ENCODE data around the gene DNAAF8.
"Not testable (repeated sequence)": the region's sequence is repeated elsewhere in the genome, so short reads cannot be mapped to it uniquely, and the experiment has no call there.

The DNAAF8 gene

DNA sequence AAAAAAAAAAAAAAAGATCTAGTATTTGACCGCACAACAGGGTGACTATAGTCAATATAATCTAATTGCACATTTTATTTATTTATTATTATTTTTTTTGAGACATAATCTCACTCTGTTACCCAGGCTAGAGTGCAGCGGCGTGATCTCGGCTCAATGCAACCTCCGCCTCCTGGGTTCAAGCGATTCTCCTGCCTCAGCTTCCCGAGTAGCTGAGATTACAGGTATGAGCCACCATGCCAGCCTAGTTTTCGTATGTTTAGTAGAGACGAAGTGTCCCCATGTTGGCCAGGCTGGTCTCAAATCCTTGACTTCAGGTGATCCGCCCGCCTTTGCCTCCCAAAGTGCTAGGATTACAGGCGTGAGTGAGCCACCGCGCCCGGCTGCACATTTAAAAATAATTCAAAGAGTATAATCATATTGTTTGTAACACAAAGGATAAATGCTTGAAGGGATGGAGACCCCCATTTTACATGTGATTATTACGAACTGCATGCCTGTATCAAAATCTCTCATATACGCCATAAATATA lies 1.1 kb upstream of the DNAAF8 start:
- H3K36me3 ChIP-seq (ENCODE audit: insufficient read depth, low read length) = peaks cover 20% of the 10 kb centered on the region
- peak overlapping the region; percentile 98 for H3K4me3 ChIP-seq (ENCODE audit: low read length)
- H3K9ac ChIP-seq (ENCODE audit: low read depth, low read length) = peak overlapping the region; percentile 90
- H3K4me1 ChIP-seq (ENCODE audit: control insufficient read depth, insufficient read depth, low read length) = peaks cover 5% of the 10 kb centered on the region
- no peaks in the 10 kb centered on the region for H3K9me3 ChIP-seq (replicated peaks; ENCODE audit: low read length)
- peaks cover 4% of the 10 kb centered on the region for H3K27me3 ChIP-seq (ENCODE audit: control insufficient read depth, insufficient read depth, low read length)
- peak overlapping the region; percentile 98 for H3K4me2 ChIP-seq (ENCODE audit: low read length)

- Histone ChIP-seq H3K27me3 (ENCODE audit: control insufficient read depth, insufficient read depth, low read length) (peaks cover 4% of the 10 kb centered on the region), H3K4me3 (ENCODE audit: low read length) (peak overlapping the region; percentile 98), H3K36me3 (ENCODE audit: insufficient read depth, low read length) (peaks cover 17% of the 10 kb centered on the region), H3K4me1 (ENCODE audit: control insufficient read depth, insufficient read depth, low read length) (peaks cover 5% of the 10 kb centered on the region), H3K9me3 (replicated peaks; ENCODE audit: low read length) (no peaks in the 10 kb centered on the region), H3K4me2 (ENCODE audit: low read length) (peak overlapping the region; percentile 98), H3K9ac (ENCODE audit: low read depth, low read length) (peak overlapping the region; percentile 90)
Measured at GRCh38 chr16:4733747-4734062, 632 bp upstream of the DNAAF8 start.

DNA sequence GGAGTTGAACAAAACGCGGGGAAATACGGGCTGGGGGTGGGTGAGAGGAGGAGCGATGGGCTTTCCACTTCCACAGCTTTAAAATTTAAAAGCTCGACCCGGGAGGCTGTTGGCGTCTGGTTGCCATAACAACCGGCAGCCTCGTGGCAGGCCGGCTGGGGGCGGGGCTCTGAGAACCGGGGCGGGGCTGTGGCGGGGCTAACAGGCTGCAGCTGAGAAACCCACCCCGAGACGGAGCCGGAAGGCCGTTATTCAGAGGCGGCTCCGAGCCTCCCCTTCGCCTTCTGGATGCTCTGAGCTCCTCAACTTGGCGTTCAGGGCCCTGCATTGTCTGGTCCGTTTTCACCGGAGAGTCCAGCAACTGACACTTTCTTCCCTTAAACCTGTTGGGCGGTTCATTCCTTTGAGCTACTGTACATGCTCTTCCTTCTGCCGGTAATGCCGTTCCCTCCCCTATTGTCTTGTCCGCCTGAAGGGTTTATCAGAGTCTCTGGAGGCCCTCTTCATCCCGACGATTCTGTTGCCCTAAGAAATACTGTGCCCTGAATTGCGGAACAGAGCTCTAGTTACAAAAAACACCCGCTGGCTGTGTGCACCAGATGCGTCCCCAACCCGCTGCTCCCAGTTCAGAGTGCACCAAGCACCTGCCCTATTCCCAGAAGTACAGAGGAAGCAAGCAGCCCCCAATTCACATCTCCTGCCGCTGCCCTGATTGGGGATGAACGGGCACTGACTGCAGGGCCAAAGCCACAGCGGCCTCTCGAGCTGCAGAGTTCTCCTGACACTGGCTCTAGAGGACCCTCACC lies 596 bp downstream of the DNAAF8 start:
- peak overlapping the region; percentile 98 for H3K4me3 ChIP-seq (ENCODE audit: low read length)
- peaks cover 9% of the 10 kb centered on the region for H3K36me3 ChIP-seq (ENCODE audit: insufficient read depth, low read length)
- peaks cover 5% of the 10 kb centered on the region for H3K4me1 ChIP-seq (ENCODE audit: control insufficient read depth, insufficient read depth, low read length)
- peak overlapping the region; percentile 98 for H3K4me2 ChIP-seq (ENCODE audit: low read length)
- H3K27me3 ChIP-seq (ENCODE audit: control insufficient read depth, insufficient read depth, low read length) = peaks cover 4% of the 10 kb centered on the region
- peak overlapping the region; percentile 90 for H3K9ac ChIP-seq (ENCODE audit: low read depth, low read length)
- no peaks in the 10 kb centered on the region for H3K9me3 ChIP-seq (replicated peaks; ENCODE audit: low read length)

DNA sequence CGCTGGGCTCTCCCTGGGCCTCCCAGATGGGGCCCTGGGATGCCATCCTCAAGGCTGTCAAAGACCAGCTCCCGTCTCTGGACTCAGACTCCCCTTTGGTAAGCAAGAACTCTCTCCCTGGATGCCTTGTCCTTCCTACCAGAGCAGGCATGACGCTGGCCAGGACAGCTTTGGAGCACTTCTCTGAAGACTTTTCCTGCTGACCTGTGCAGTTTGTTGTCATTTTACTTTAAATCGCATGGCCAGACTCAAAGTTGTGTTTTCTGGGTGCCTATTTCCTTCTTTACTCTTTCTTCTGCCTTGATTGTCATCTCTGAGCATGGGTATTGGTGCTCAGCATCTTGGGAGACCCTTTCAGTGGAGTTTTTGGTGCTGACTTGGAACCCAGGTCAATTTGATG lies 2.2 kb downstream of the DNAAF8 start:
- Histone ChIP-seq H3K9ac (ENCODE audit: low read depth, low read length) (no peak overlapping the region), H3K9me3 (replicated peaks; ENCODE audit: low read length) (no peaks in the 10 kb centered on the region), H3K27me3 (ENCODE audit: control insufficient read depth, insufficient read depth, low read length) (peaks cover 4% of the 10 kb centered on the region), H3K4me3 (ENCODE audit: low read length) (no peak overlapping the region), H3K4me1 (ENCODE audit: control insufficient read depth, insufficient read depth, low read length) (peaks cover 5% of the 10 kb centered on the region), H3K36me3 (ENCODE audit: insufficient read depth, low read length) (no peaks in the 10 kb centered on the region), H3K4me2 (ENCODE audit: low read length) (no peak overlapping the region)

DNA sequence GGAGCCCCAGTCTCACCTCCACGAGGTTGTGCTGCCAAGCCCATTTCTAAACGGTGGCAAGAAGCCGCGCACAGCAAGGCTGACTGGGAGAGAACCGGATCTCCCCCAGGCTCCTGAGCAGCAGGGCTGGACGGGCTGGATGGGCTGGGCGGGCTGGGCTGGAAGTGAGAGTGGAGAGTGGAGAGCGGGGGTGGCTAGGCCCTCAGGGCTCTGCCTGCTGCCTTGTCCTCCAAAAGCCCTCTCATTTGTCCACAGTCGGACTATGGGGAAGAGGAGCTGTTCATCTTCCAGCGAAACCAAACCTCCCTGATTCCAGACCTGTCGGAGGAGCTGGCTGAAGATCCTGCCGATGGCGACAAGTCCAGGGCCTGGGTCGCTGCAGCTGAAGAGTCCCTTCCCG lies 3.2 kb downstream of the DNAAF8 start:
- Histone ChIP-seq H3K27me3 (ENCODE audit: control insufficient read depth, insufficient read depth, low read length) (peaks cover 4% of the 10 kb centered on the region), H3K9me3 (replicated peaks; ENCODE audit: low read length) (no peaks in the 10 kb centered on the region), H3K9ac (ENCODE audit: low read depth, low read length) (no peak overlapping the region), H3K4me3 (ENCODE audit: low read length) (no peak overlapping the region), H3K4me1 (ENCODE audit: control insufficient read depth, insufficient read depth, low read length) (peaks cover 5% of the 10 kb centered on the region), H3K4me2 (ENCODE audit: low read length) (no peak overlapping the region), H3K36me3 (ENCODE audit: insufficient read depth, low read length) (no peaks in the 10 kb centered on the region)

- not testable (repeated sequence) for H3K27me3 ChIP-seq (ENCODE audit: control insufficient read depth, insufficient read depth, low read length); H3K36me3 ChIP-seq (ENCODE audit: insufficient read depth, low read length); H3K4me1 ChIP-seq (ENCODE audit: control insufficient read depth, insufficient read depth, low read length); H3K9me3 ChIP-seq (replicated peaks; ENCODE audit: low read length); H3K4me2 ChIP-seq (ENCODE audit: low read length); H3K4me3 ChIP-seq (ENCODE audit: low read length); H3K9ac ChIP-seq (ENCODE audit: low read depth, low read length)
Measured at GRCh38 chr16:4738370-4738769, 4.0 kb downstream of the DNAAF8 start.

GRCh38 chr16:4743226-4743878 lies 9.0 kb downstream of the DNAAF8 start:
- Histone ChIP-seq H3K4me2 (ENCODE audit: low read length) (peak overlapping the region; percentile 54), H3K4me1 (ENCODE audit: control insufficient read depth, insufficient read depth, low read length) (peaks cover 3% of the 10 kb centered on the region), H3K9me3 (replicated peaks; ENCODE audit: low read length) (no peaks in the 10 kb centered on the region), H3K9ac (ENCODE audit: low read depth, low read length) (no peak overlapping the region), H3K4me3 (ENCODE audit: low read length) (no peak overlapping the region), H3K36me3 (ENCODE audit: insufficient read depth, low read length) (no peaks in the 10 kb centered on the region), H3K27me3 (ENCODE audit: control insufficient read depth, insufficient read depth, low read length) (peaks cover 3% of the 10 kb centered on the region)

DNA sequence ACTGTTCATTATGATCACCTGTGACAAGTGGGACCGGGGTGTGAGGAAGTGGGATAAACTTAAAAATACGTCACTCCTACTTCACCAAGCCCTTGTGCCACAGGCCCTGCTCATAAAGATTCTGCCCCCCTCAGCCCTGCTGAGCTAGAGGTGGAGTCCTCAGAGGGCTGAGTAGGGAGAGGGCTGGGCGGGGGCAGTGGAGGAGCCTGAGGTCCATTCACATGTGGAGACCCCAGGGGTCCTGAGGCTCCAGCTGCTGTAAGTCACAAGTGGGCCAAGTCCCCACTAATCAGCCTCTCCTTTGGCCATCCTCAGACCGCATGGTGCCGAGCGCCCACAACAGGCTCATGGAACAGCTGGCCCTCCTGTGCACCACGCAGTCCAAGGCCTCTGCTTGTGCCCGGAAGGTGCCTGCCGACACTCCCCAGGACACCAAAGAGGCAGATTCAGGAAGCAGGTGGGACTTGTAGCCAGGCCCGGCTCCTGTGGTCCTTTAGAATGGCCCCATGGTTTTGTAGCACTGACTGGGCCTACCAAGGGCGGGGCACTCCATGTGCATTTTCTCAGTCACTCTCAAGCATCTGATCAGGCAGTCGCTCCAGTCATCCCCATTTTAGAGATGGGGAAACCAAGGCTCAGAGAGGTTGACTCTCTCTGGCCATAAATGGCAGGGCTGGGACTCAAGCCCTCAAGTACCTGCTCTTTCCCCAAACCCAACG lies 10.4 kb downstream of the DNAAF8 start:
- H3K36me3 ChIP-seq (ENCODE audit: insufficient read depth, low read length) = no peaks in the 10 kb centered on the region
- no peak overlapping the region for H3K4me2 ChIP-seq (ENCODE audit: low read length)
- no peaks in the 10 kb centered on the region for H3K9me3 ChIP-seq (replicated peaks; ENCODE audit: low read length)
- peaks cover 3% of the 10 kb centered on the region for H3K4me1 ChIP-seq (ENCODE audit: control insufficient read depth, insufficient read depth, low read length)
- peaks cover 3% of the 10 kb centered on the region for H3K27me3 ChIP-seq (ENCODE audit: control insufficient read depth, insufficient read depth, low read length)
- H3K4me3 ChIP-seq (ENCODE audit: low read length) = no peak overlapping the region
- H3K9ac ChIP-seq (ENCODE audit: low read depth, low read length) = no peak overlapping the region

DNA sequence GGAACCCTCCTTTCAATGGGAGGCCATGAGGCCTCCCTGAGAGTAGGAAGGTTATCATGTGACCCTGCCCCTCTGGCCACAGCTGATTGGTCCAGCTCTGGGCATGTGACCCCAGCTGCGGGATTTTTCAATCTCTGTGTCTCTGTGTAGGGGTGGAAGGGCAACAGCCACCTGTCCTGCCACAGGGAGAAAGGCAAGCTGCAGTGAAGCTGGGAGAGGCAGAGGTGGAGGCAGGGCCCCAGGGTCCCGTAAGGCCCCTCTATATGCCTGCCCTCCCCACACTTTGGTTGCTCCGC lies 10.9 kb downstream of the DNAAF8 start:
- Histone ChIP-seq H3K9me3 (replicated peaks; ENCODE audit: low read length) (no peaks in the 10 kb centered on the region), H3K36me3 (ENCODE audit: insufficient read depth, low read length) (no peaks in the 10 kb centered on the region), H3K4me1 (ENCODE audit: control insufficient read depth, insufficient read depth, low read length) (peaks cover 3% of the 10 kb centered on the region), H3K9ac (ENCODE audit: low read depth, low read length) (no peak overlapping the region), H3K4me2 (ENCODE audit: low read length) (no peak overlapping the region), H3K4me3 (ENCODE audit: low read length) (no peak overlapping the region), H3K27me3 (ENCODE audit: control insufficient read depth, insufficient read depth, low read length) (peaks cover 3% of the 10 kb centered on the region)

DNA sequence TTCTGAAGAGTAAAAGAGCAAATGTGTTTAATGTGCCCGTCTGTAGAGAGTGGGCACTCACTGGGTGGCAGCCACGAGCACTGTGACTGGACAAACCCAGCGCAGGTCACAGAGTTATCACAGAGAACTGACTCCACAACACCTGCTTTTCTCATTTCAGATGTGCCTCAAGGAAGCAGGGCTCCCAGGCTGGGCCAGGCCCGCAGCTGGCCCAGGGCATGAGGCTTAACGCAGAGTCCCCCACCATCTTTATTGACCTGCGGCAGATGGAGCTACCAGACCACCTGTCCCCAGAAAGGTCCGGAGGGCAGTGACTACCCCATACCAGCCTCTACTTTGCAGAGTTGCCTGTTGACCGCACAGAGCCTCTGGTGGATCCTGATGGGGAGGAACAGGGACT lies 11.9 kb downstream of the DNAAF8 start:
- no peak overlapping the region for H3K4me2 ChIP-seq (ENCODE audit: low read length)

DNA sequence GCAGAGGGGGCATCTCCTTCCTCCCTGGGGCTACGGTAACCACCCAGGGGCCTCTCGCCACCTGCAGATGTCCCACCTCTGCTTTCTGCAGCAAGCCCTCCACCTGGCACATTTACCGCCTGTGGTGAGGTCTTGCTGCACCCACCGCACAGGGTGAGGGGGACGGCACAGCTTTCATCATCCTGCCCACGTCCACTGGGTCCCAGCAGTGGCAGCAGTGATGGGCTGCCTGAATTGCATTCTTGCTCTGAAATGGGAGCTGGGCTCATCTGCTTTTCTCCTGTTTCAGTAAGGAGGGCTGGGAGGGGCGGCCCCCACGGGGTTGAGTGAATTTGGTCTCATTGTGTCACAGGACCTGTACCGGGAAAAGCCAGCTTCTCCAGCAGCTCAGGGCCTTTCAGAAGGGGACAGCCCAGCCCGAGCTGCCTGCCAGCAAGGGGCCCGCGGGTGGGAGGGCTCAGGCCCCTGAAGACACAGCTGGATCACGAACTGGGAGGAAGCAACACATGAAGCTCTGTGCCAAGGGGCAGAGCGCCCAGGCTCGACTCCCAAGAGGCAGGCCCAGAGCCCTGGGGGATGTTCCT lies 12.7 kb downstream of the DNAAF8 start:
- peaks cover 3% of the 10 kb centered on the region for H3K4me1 ChIP-seq (ENCODE audit: control insufficient read depth, insufficient read depth, low read length)
- H3K9me3 ChIP-seq (replicated peaks; ENCODE audit: low read length) = no peaks in the 10 kb centered on the region
- H3K4me2 ChIP-seq (ENCODE audit: low read length) = no peak overlapping the region
- peaks cover 3% of the 10 kb centered on the region for H3K27me3 ChIP-seq (ENCODE audit: control insufficient read depth, insufficient read depth, low read length)
- H3K9ac ChIP-seq (ENCODE audit: low read depth, low read length) = no peak overlapping the region
- H3K36me3 ChIP-seq (ENCODE audit: insufficient read depth, low read length) = peaks cover 13% of the 10 kb centered on the region
- no peak overlapping the region for H3K4me3 ChIP-seq (ENCODE audit: low read length)

More for the DNA sequence above, 11.9 kb downstream of the DNAAF8 start:
- Histone ChIP-seq H3K27me3 (ENCODE audit: control insufficient read depth, insufficient read depth, low read length) (peaks cover 3% of the 10 kb centered on the region), H3K4me3 (ENCODE audit: low read length) (no peak overlapping the region), H3K9me3 (replicated peaks; ENCODE audit: low read length) (no peaks in the 10 kb centered on the region), H3K36me3 (ENCODE audit: insufficient read depth, low read length) (peaks cover 6% of the 10 kb centered on the region), H3K4me1 (ENCODE audit: control insufficient read depth, insufficient read depth, low read length) (peaks cover 3% of the 10 kb centered on the region), H3K9ac (ENCODE audit: low read depth, low read length) (no peak overlapping the region)
